Measurements from ENCODE around the gene CFAP20DC.

DNA sequence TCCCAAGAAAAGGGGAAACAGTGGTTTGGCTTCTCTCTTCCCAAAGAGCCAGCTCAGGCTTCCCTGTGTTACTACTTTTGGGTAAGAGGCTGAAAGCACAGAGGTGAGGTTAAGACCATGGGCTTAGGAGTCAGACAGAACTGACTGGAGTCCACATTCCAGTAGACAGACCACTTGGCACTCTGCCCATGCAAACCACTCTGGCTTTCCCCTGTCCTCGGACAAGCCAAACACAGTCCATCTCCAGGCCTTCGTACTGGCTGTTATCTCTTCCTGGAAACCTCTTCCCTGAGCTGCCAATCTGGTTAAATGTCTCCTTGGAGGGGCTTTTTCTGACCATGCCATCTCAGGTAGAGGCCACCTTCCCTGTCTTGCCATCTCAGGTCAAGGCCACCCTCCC is 330.1 kb downstream of the CFAP20DC start:
- TF ChIP-seq, protein P1, sequence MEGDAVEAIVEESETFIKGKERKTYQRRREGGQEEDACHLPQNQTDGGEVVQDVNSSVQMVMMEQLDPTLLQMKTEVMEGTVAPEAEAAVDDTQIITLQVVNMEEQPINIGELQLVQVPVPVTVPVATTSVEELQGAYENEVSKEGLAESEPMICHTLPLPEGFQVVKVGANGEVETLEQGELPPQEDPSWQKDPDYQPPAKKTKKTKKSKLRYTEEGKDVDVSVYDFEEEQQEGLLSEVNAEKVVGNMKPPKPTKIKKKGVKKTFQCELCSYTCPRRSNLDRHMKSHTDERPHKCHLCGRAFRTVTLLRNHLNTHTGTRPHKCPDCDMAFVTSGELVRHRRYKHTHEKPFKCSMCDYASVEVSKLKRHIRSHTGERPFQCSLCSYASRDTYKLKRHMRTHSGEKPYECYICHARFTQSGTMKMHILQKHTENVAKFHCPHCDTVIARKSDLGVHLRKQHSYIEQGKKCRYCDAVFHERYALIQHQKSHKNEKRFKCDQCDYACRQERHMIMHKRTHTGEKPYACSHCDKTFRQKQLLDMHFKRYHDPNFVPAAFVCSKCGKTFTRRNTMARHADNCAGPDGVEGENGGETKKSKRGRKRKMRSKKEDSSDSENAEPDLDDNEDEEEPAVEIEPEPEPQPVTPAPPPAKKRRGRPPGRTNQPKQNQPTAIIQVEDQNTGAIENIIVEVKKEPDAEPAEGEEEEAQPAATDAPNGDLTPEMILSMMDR (IDR thresholded peaks at IDR 0.05 in 2 of 3, conservative IDR thresholded peaks at IDR 0.05 in 1 of 3; ENCODE audit: borderline replicate concordance in 1 of 3, insufficient read depth in 1 of 3, low read depth in 2 of 3, low read length in 2 of 3): no peak
- no peak for TF ChIP-seq POLR2AphosphoS5 (IDR thresholded peaks at IDR 0.05; ENCODE audit: low read depth, low read length)
- TF ChIP-seq POLR2A (IDR thresholded peaks at IDR 0.05; ENCODE audit: borderline replicate concordance, extremely low read depth, insufficient read depth, insufficient read length): no peak
- no peak for TF ChIP-seq SP1 (IDR thresholded peaks at IDR 0.05; ENCODE audit: low read depth)
- no peak for TF ChIP-seq ZFX (IDR thresholded peaks at IDR 0.05)
- TF ChIP-seq EZH2 (IDR thresholded peaks at IDR 0.05): no peak
- TF ChIP-seq, protein P2, sequence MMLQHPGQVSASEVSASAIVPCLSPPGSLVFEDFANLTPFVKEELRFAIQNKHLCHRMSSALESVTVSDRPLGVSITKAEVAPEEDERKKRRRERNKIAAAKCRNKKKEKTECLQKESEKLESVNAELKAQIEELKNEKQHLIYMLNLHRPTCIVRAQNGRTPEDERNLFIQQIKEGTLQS (IDR thresholded peaks at IDR 0.05): no peak
- TF ChIP-seq, protein P3, sequence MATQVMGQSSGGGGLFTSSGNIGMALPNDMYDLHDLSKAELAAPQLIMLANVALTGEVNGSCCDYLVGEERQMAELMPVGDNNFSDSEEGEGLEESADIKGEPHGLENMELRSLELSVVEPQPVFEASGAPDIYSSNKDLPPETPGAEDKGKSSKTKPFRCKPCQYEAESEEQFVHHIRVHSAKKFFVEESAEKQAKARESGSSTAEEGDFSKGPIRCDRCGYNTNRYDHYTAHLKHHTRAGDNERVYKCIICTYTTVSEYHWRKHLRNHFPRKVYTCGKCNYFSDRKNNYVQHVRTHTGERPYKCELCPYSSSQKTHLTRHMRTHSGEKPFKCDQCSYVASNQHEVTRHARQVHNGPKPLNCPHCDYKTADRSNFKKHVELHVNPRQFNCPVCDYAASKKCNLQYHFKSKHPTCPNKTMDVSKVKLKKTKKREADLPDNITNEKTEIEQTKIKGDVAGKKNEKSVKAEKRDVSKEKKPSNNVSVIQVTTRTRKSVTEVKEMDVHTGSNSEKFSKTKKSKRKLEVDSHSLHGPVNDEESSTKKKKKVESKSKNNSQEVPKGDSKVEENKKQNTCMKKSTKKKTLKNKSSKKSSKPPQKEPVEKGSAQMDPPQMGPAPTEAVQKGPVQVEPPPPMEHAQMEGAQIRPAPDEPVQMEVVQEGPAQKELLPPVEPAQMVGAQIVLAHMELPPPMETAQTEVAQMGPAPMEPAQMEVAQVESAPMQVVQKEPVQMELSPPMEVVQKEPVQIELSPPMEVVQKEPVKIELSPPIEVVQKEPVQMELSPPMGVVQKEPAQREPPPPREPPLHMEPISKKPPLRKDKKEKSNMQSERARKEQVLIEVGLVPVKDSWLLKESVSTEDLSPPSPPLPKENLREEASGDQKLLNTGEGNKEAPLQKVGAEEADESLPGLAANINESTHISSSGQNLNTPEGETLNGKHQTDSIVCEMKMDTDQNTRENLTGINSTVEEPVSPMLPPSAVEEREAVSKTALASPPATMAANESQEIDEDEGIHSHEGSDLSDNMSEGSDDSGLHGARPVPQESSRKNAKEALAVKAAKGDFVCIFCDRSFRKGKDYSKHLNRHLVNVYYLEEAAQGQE (IDR thresholded peaks at IDR 0.05; ENCODE audit: low read depth): no peak
- TF ChIP-seq YY1 (IDR thresholded peaks at IDR 0.05; ENCODE audit: extremely low read depth, insufficient replicate concordance, low read depth, low read length): no peak
- TF ChIP-seq ELF1 (IDR thresholded peaks at IDR 0.05; ENCODE audit: borderline replicate concordance, low read depth): no peak
- TF ChIP-seq EGR1 (IDR thresholded peaks at IDR 0.05; ENCODE audit: low read depth): no peak
- TF ChIP-seq, protein P4, sequence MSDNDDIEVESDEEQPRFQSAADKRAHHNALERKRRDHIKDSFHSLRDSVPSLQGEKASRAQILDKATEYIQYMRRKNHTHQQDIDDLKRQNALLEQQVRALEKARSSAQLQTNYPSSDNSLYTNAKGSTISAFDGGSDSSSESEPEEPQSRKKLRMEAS (IDR thresholded peaks at IDR 0.05): no peak
- TF ChIP-seq SIN3A (IDR thresholded peaks at IDR 0.05; ENCODE audit: low read depth): no peak

Measured in HCT116 (cell line).